Stimulated activated CD4-positive, alpha-beta T cell treated with anti-CD3 and anti-CD28 coated beads, Interleukin-12 subunit alpha, Interleukin-12 subunit beta, amount 100 ng/mL, for 48 hours (primary cell): ENCODE results near the gene CHD2.

Experiments used
- DNase-seq, 3 donors: peaks; one replicate each; pipeline ENCODE4 v3.0.0-alpha.2; 2020; ENCODE audit warnings: low read depth in 2 of 3, low spot score in 1 of 3

The CHD2 gene

GRCh38 chr15:92885224-92886041 is 14.7 kb upstream of the CHD2 start:
- no peak for DNase-seq

GRCh38 chr15:92886042-92886537 is 14.0 kb upstream of the CHD2 start:
- DNase-seq: no peak

GRCh38 chr15:92886815-92887214 is 13.3 kb upstream of the CHD2 start:
- DNase-seq: no peak

GRCh38 chr15:92887869-92888268 is 12.3 kb upstream of the CHD2 start:
- DNase-seq: no peak

GRCh38 chr15:92889390-92890107 is 10.6 kb upstream of the CHD2 start:
- no peak for DNase-seq

GRCh38 chr15:92891533-92892200 is 8.5 kb upstream of the CHD2 start:
- no peak for DNase-seq

GRCh38 chr15:92892201-92892555 is 7.9 kb upstream of the CHD2 start:
- no peak for DNase-seq

- no peak for DNase-seq
Measured at GRCh38 chr15:92893200-92893599, 6.9 kb upstream of the CHD2 start.

- no peak for DNase-seq
Measured at GRCh38 chr15:92896561-92896960, 3.6 kb upstream of the CHD2 start.

GRCh38 chr15:92897620-92898019 is 2.5 kb upstream of the CHD2 start:
- no peak for DNase-seq

- DNase-seq: no peak
Measured at GRCh38 chr15:92898988-92899582, 1.0 kb upstream of the CHD2 start.

GRCh38 chr15:92899601-92899947 is 550 bp upstream of the CHD2 start:
- DNase-seq: no peak

- no peak for DNase-seq
Measured at GRCh38 chr15:92900731-92901071, 577 bp downstream of the CHD2 start.

GRCh38 chr15:92901072-92901761 is 1.1 kb downstream of the CHD2 start:
- no peak for DNase-seq

GRCh38 chr15:92901995-92902394 is 1.9 kb downstream of the CHD2 start:
- DNase-seq: no peak

GRCh38 chr15:92902737-92903593 is 2.8 kb downstream of the CHD2 start:
- DNase-seq: no peak

- no peak for DNase-seq
Measured at GRCh38 chr15:92903631-92903965, 3.5 kb downstream of the CHD2 start.

- DNase-seq: peak; percentile 98 to 99 (median 98)
Measured at GRCh38 chr15:92903966-92904721, 4.0 kb downstream of the CHD2 start.

GRCh38 chr15:92904722-92905571 is 4.8 kb downstream of the CHD2 start:
- no peak for DNase-seq
